ENCODE data around the gene METTL22. TPM values are rescaled to one million over a fixed set of nuclear protein-coding genes. Genes with fewer than 3 reads are reported as not detected.
"Not testable (repeated sequence)": the region's sequence is repeated elsewhere in the genome, so short reads cannot be mapped to it uniquely, and the experiment has no call there.

METTL22 gene
- total RNA-seq, 1 donor from 2014 or later, result 15.9 TPM

DNA sequence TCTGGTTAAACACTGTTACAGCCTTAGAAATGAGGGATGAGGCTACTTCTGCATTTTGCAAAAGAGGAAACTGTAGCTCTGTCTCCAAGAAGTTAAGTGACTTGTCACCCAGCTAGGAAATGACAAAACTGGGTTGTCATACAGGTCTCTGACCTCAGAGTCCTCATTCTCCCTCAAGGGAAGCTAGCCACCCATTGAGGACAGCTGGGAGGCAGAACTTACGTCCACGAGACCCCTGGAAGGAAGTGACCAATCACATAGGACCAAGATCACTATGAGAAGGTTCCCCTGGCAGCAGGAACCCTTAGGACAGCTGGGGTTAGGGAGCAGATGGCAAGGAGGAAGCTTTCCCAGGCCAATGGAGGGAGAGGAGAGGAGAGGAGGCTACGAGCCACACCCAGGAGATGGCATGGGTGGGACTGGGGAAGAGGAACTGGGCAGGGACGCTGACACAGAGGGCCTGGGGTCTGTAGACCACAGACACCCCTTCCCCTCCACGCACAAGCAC lies 11.2 kb downstream of the METTL22 start:
- peak; percentile 40 for ATAC-seq

DNA sequence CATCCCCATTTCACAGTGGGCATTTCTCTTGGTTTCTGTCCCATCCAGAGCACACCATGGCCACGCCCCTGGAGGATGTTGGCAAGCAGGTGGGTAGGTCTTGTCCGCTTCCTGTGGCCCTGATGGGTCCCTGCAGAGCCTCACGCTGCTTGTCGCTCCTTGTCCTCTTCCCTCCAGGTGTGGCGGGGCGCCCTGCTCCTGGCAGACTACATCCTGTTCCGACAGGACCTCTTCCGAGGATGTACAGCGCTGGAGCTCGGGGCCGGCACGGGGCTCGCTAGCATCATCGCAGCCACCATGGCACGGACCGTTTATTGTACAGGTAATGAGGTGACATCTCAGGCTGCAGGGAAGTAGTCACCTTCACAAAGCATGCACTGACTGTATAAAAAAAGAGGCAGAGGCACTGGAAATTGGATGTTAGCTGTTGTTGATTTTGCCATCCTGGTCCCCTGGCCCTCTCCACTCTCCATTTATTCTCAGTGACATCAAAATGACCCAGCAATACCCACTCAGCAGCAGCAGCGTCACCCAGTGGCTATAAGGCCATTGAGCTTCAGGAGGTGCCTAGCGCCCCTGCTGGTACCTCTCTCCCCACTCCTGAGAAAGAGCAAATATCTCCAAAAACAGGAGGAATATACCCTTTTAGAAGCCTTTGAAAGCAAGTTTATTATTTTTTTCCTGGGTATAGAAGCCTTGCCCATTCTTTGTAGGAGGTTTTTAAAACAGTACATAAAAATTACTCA lies 13.7 kb downstream of the METTL22 start:
- no peak for ATAC-seq

DNA sequence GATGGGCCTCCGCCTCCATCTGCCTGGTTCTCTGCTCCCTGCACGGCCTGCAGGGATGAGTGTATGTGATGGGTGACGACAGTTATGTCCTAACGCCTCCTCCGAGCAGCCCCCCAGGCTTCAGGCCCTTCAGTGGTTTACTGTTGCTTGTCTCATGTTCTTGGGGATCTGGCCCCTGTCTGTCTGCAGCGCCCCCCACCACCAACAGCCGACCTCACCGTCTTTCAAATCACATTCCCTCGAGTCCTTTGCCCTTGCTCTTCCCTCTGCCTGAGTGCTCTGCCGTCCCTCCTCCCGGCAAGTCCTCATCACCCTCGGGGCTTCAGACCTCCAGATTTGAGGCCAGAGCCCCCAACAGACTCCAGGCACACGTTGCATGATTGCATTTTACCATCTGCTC lies 18.2 kb downstream of the METTL22 start:
- no peak for ATAC-seq

DNA sequence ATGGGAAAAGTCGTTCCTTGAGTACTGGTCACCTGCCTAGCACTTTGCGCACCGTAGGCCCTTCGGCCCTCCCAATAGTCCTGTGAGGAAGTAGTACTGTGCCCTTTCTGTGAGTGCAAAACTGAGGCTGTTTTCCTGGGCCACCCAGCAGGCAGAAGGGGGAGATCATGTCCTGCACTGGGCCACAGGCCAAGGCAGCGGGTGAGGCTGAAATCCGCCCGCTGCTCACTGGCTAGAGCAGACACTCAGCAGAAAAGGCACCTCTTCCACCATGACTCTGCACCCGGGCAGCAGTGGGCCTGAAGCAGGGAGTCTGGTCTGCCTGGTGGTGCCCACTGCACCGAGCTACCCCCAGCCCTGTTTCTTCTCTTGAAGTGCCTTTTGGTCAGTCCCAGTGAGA lies 20.2 kb downstream of the METTL22 start:
- no peak for ATAC-seq

DNA sequence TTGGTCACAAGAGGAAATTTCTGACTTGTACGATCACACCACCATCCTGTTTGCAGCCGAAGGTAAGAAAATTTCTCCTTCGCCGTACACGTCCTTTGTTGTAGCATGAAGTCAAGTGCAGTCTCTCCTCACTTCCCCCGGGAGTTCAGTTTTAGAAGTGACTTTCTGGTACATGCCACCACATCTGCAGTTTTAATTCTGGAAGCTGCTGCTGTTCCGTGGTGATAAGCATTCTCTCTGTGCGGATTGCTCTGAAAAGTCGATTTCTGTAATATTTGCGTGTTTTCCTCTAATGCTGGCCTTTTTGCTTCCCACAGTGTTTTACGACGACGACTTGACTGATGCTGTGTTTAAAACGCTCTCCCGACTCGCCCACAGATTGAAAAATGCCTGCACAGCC lies 20.6 kb downstream of the METTL22 start:
- ATAC-seq, result no peak

DNA sequence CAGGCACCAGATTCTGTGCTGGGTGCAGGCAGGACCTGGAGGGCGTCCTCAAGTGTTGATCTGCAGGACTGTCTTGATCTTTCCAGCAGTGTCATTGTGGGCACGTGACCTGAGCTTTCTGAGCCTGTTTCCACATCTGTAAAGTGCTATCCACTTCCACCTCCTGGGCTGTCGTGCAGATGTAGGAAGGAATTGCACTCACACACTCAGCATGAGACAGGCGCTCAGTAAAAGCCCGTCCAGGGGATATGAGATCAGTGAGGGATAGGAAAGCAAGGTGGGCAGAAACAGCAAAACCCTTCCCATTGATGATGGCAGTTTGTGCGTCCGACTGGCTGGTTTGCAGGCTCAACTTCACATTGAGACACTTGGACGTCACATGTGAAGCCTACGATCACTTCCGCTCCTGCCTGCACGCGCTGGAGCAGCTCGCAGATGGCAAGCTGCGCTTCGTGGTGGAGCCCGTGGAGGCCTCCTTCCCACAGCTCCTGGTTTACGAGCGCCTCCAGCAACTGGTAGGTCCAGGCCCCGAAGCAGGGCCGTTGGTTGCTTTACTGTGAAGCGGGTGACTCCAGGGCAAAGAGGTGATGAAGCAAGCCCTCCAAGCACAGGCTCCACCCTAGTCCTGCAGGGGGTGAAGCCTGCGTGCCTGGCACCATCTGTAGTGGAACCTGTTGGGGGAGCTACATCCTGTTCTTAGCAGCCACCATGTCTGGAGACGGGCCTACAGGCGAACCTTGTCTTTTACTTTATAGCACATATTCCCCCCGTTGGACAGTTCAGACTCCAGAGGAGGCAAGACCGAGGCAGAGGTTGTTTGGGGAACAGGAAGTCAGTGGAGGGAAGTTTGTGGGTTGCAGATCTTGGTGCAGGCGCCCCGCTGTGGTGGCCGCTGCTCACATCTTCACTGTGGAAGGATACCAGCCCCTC lies 23.0 kb downstream of the METTL22 start:
- no peak for ATAC-seq

DNA sequence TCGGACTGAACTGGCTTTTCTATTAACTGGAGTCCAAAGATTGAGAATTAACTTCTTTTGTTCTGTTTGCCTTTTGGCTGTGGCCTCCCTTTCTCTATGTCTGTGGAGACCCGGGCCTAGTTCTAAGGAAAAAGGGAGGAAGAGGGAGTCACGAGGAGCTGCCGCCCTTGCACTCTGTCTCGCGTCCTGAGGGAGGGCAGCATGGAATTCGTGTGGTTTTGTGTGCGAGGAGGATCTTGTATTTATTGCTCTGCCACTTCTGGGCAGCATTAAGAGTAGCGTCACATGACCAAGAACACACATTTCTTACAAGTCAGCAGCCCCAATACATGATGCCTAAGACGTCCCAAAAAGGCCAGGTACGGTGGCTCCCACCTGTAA lies 23.6 kb downstream of the METTL22 start:
- ATAC-seq, result no peak

DNA sequence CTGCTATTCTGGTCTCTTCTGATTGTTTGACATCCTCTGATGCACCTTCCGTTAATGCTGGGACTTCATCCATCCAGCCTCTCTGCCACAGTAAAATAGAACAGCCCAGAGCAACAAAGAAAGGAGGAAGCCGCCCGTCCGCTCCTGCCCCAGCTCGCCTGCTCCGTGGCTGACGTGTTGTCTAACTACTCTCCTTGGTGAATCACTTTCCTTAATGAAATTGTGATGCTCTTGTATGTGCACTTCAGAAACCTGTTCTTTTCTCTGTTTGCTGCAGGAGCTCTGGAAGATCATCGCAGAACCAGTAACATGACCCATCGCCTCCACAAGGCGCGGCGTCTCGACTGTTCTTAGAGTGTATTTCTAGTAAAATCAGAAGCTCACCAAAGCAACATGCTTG lies 24.3 kb downstream of the METTL22 start:
- peak; percentile 95 for ATAC-seq

DNA sequence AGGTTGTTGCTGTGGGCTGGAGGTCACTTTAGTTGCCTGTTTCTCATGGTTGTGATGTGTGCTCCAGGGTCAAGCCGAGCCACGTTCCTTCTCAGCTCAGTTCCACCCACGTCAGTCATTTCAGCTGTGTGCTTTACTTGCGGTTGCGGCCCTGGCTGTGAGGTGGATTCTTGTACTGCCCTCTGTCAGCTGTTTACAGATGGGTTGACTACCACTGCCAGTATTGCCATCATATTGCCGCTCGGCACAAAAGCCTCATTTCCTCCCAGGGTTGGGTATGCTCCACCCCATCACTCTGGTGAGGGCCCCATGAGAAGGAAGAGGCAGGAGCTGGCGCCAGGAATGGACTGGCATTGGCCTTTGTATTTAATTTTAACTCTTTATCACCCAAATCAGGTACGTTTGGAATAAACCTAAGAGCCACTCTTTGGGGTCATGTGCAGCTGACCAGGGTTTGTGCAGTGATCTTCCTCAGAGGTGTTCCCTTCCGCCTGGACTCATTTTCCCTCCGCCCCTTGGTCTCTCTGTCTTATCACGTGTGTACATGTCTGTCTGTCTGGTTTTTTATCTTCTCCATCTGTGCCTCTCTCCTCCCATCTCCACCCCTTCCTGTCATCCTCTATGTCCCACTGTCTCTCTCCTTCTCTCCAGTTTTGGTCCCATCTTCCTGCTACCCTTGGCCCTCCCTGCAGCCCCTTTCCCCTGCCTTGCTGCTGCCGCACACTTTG lies 25.0 kb downstream of the METTL22 start:
- ATAC-seq, result no peak

DNA sequence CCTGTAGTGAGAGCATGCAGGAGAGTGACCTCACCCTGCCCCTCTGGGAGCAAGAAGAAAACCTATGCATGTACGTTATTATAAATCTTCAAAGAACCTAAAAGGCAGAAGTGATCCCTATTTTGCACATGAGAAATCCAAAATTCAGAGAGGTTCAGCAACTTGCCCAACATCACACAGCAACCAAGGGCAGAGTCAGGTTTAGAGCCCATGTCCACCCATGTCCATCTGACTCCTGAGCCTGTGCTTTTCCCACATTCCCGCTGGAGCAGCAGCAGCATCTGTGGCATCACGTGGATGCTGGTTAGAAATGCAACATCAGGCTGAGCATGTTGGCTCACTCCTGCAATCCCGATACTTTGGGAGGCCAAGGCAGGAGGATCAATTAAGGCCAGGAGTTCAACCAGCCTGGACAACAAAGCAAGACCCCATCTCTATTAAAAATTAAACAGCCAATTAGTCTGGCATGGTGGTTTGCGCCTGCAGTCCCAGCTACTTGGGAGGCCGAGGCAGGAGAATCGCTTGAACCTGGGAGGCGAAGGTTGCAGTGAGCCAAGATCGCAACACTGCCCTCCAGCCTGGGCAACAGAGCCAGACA lies 26.3 kb downstream of the METTL22 start:
- ATAC-seq, result no peak

DNA sequence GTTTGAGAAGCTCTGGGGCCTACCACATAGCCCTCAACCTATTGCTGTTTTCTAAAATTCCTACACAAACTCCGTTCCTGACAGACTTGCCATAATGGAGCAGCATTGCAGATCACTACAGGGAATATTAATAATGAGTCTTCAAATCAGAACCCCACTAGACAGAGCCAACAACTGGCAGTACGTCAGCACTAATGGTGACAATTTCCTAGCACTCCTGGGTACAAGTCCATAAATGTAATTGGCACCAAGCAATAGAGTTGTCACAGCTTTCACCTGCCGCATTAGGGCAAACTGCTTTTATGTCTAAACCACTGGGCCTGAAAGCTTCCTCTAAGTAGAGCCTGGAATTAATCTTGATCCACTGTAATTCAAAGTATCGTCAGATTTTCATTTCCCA lies 27.4 kb downstream of the METTL22 start:
- no peak for ATAC-seq

DNA sequence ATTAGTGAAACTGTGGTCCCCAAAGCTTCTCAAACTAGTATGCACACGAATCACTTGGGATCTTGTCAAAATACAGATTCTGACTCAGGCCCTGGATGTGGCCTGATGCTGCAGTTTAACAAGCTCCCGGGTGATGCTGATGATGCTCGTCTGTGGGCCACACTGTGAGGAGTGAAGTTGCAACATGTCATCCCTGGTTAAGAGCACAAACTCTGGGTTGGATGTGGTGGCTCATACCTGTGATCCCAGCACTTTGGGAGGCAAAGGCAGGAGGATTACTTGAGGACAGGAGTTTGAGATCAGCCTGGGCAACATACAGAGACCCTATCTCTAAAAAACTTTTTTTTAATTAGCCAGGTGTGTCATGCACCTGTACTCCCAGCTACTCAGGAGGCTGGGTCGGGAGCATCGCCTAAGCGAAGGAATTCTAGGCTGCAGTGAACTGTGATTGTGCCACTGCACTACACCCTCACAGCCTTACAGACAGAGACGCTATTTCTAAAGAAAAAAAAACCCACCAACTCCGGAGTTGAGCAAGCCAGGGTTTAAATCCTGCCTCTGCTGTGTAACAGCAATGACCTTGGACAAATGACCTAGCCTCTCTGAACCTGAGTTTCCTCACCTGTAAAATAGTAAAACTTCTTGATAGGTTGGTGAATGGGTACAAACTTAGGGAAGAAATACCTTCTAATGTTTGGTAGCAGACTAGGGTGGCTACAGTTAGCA lies 28.5 kb downstream of the METTL22 start:
- no peak for ATAC-seq

DNA sequence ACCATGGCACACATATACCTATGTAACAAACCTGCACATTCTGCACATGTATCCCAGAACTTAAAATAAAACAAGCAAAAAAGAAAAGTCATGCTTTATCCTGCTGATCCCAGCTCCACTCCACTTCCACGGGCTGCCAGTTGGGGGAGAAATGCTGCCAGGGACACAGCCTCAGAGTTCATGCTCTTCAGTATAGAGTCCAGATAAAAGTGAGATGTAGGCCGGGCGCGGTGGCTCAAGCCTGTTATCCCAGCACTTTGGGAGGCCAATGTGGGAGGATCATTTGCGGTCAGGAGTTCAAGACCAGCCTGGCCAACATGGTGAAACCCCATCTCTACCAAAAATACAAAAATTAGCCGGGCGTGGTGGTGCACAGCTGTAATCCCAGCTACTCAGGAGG lies 30.5 kb downstream of the METTL22 start:
- not testable (repeated sequence) for ATAC-seq

DNA sequence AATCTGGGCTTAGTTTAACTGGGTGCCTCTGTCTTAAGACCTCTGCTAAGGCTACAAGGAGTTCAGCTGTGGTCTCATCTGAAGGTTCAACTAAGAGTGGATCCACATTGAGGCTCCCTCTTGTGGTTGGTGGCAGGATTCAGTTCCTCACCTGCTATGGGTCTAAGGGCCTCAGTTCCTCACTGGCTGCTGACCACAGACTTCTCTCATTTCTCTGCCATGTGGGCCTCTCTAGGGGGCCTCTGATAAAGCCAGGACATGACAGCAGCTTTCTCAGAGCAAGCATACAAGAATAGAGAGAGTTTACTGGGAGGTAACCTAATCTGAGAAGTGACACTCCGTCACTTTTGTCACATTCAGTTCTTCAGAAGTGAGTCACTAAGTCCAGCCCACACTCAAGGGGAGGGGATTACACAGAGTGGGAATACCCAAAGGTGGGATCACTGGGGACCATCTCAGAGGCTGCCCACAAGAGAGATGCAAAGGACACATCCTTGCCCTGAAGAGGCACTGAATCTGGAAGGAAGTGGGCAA lies 33.8 kb downstream of the METTL22 start:
- peak; percentile 60 for ATAC-seq

DNA sequence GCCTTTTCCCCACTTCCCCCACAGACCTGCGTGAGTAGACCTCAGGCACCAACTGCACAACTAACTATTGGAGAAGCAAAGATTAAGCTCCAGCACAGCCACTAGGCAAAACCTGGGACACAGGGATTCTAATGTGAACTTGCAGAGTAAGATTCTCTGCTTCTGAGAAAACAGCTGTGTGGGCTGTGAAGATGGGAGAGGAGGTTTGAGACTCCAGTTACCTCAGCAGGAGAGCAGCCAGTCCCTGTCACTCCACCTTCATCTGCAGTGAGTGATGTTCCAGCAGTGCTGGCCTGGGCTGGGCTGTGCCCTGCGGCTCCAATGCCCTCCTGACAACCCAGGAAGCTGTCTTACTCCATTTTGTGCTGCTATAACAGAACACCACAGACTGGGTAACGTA lies 34.9 kb downstream of the METTL22 start:
- no peak for ATAC-seq

DNA sequence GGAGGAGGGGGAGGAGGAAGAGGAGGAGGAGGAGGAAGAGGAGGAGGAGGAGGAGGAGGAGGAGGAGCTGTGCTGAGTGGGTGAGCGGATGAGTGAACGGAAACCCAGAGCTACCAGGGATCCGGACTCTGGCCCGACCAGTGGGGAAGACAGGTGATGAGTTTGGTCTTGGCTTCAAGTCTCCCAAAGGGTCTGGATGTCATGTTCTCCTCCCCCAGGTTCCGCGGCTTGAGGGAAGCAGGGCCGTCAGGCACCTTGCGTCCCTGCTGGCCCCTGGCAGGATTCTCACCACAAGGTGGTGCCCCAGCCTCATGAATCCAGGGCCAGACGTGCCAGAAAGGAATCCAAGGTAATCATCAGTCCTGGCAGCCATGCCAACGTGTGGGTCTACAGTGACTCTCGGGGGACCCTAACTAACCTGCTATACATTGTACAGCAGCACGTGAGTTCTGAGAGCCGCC lies 39.4 kb downstream of the METTL22 start:
- peak; percentile 90 for ATAC-seq

DNA sequence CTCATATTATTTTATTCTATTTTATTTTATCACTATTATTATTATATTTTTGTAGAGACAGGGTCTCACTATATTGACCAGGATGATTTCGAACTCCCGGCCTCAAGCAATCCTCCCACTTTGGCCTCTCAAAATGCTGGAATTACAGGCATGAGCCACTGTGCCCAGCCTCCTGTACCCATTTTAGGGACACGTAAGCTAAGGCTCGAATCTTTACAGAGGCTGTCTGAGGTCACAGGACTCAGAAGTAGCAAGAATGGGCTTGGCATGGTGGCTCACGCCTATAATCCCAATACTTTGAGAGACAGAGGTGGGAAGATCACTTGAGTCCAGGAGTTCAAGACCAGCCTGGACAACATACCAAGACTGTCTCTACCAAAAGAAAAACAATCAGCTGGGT lies 40.2 kb downstream of the METTL22 start:
- no peak for ATAC-seq

DNA sequence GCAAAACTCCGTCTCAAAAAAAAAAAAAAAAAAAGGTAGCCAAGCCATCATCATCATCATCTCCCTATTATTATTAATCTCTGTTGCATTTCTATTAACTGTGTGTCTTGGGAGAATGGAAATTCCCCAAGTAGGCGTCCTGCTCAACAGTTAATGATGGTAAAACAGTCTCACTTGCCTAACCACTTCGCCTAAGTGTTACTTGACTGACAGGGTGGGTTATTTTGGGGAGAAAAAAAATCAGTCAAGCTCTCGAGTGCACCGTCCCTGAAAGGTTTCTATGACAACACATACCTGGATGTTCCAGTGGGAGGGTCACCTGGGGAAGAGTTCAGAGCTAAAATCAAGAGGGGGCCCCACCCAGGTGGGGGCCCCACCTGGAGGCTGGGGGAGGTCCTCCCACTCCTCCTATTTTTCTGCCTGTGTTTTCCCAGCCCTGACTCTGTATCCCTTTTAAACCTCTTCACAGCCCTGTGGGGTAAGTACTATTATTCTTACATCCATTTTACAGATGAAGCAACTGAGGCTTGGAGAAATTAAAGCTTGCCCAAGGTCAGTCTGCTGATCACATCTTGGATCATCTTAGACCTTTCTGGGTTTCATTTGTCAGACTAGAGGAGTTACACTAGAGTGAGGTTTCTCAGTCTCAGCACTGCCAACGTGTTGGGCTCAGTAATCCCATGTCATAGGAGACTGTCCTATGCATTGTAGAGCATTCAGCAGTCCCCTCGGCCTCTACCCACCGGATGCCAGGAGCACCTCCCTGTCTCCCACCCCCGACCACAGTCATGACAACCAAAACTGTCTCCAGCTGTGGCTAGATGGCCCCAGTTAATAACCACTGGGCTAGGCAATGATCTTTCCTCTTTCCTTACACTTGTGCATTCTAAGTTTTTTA lies 41.9 kb downstream of the METTL22 start:
- no peak for ATAC-seq

DNA sequence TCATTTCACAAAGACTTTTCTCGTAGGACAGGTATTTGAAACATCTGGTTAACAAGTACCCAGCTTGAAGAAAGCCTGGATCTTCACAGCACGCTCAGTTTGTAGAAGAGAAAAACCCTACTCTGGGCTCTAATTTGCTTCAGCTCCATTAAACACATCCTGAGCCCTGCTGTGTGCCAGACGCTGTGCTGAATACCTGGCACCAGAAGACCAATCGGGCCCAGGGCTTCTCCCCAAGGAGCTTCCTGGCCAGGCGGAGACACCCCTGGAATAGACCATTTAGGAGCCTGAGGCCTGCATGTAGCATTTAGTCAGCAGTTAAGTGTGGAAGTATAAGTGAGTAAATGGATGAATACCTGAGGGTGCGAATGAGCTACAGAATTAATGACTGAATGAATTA lies 44.0 kb downstream of the METTL22 start:
- ATAC-seq, result no peak

DNA sequence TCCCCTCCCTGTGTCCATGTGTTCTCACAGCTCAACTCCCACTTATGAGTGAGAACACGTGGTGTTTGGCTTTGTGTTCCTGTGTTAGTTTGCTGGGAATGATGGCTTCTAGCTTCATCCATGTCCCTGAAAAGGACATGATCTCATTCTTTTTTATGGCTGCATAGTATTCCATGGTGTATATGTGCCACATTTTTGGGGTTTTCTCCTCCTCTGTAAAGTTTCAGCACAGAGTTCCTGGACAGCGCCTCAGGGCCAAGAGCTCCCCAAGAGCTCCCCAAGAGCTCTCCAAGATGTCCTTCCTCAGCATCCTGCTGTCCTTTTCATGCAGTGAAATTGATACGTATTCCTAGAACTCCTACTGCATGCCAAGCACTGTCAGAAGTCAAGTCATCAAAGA lies 46.0 kb downstream of the METTL22 start:
- no peak for ATAC-seq
